GM18507 (cell line): ENCODE results near the gene FEZF2.

Experiments used
- DNase-seq: peaks from one replicate; pipeline ENCODE4 v3.0.0; 2011; ENCODE audit warnings: low read depth; ENCODE audit not compliant: insufficient read length; ENCODE audit errors: extremely low spot score
- FAIRE-seq: peaks from 2 replicates; lab custom pipeline; 2011; peaks lifted over from hg19 to GRCh38; lab: Jason Lieb, UNC

FEZF2 gene

DNA sequence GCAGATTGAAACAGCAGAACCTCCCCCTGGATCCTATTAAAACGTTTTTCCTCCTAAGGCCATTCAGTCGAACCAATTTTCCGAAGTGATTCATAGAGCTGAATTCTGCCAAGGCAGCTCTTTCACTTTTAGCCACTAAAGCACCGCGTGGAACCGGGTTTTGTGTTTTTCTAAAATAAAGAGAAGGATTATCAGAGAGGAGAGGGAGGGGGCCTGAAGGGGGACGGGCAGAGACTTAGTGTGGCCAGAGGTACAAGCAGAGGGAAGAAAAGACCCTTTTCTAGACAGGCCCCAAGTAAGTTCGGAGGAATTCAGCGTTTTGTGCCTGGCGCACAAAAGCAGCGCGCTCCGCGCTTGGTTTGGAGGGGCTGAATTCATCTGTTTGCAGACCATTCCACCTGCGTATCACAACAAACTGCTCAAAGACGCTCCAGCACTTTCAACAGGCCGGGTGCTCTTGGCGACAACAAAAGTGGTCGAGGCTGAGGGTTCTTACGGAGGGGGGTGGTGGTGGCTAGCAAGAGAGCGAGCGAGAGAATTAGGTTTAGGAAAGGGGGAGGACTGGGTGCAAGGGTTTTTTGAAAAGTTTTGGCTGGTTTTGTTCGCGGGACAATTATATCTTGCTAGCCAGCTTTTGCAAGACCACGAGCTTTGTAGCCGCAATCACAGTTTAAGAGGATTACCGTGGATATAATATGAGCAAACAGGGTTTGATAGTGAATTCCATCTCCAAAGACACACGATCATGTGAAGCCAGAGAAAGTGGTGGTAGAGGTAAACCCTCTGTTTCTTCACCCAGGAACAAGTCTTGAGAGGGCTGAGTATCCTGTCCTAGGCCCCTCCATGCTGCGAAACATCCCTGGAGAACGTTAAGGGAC is 1.2 kb upstream of the FEZF2 start:
- DNase-seq (no peak), FAIRE-seq (no peak)

DNA sequence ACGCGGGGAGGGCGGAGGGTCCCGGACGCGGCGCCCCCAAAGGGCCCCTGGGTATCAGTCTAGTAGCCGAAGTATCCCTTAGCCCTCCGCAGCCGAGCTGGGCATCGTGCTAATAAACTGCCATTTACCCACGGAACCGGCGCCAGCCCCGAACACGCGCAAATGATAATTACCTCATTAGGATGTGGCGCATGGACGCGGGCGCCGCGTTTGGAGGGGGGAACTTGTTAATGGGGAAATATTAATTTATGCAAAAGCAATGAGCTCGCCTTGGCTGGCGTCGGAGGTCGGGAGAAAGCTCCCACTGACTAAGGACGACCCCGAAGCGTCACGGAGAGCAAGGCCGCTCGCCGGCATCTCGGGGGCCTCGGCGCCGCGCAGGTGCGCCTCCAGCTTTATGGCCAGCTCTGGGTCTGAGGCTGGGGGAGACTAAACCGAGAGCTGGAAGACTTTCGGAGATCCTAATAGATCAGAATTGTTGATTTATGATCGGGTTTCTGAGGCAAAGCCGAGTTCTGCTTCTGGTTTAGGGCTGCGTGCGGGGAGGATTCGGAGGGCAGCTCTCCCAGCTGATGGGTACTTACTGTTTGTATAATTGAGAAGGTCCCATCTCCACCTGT is 474 bp upstream of the FEZF2 start:
- FAIRE-seq, result no peak
- DNase-seq, result no peak

DNA sequence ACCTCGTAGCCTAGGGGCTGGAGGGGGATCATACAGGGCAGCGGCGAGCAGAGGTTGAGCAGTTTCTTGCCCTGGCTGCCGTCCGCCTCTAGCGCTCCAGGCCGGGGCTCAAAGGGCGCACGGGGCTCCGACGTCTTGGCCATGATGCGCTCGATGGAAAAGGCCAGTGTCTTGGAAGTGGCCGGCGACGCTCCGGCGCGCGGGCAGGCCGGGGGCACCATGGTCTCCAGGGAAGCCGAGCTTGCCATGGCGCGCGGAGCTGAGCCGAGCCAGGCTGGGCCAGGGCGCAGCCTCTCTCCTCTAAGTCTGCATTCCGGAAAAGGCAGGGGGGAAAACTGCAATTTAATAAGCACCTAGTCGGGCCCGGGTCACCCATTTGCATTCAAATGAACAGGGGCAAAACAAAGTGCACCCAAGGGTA is 719 bp downstream of the FEZF2 start:
- FAIRE-seq, result no peak
- DNase-seq, result no peak

DNA sequence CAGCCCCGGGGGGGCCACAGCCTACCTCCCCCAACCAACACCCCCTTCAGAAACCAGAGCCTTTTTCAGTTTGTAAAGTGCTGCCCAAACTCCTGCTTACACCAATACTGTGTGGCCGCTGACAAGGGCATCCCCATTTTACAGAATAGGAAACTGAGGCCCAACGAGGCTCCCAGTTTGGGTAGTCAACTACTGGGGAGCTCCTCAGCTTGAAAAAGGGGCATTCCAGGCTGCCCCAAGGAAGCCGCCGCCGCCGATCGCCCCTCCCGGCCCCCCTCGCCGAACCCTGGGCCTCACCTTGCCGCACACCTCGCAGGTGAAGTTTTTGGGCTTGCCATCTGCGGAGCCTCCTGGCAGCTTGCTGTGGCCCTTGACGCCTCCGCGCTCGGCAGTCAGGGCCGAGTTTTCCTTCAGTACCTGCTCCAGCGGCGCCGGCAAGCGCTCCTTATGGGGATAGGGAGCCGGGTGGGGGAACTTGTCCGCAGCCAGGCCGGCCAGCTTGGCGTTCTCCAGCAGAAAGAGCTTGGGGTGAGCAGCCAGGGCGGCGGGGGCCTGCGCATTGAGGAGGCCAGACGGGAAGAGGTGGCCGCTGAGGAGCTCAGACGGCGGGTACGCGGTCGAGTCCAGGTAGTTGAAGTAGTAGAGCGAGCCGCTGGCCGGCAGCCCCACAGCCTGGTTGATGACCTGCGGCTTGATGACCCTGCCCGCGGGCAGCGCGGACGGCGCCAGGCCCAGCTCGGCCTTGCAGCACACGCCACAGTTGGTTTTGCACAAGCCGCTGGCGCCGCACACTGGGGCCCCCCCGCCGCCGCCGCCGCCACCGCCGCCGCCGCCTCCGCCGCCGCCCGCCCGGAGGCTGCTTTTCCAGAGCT is 1.4 kb downstream of the FEZF2 start:
- no peak for DNase-seq
- no peak for FAIRE-seq

DNA sequence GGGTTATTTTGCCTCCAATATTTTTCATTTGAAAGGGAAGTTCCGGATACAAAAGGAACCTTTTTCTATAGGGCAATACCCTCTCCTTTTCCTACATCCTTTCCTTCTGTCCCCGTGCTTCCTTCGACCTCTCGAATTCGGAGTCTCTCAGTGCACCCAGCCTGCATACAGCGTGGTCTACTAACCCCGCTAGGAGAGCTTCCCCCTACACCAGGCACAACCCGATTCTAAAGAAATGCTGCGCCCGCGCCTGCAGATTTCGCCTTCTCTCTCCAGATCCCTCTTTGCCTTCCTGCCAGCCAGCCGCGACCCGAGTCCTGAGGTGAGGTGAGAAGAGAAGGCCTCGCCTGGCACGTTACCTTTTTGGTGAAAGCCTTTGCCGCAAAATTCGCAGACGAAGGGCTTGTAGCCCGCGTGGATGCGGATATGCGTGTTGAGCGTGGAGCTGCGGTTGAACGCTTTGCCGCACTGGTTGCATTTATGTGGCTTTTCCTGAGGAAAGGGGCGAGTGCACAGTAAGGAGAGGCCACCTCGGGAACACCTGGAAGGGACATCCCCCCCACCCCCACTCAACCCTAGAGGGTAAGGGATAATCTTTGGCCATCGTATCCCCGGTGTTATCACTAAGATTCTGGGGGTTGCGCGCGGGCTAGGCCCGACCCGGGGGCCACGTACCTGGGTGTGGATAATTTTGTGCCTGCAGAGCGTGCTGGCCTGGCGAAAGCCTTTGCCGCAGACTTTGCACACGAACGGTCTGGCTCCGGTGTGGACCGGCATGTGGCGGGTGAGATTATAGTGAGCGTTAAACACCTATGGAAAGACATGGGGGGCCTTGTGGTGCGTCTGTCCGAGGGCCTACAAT is 2.3 kb downstream of the FEZF2 start:
- DNase-seq, result no peak
- no peak for FAIRE-seq

DNA sequence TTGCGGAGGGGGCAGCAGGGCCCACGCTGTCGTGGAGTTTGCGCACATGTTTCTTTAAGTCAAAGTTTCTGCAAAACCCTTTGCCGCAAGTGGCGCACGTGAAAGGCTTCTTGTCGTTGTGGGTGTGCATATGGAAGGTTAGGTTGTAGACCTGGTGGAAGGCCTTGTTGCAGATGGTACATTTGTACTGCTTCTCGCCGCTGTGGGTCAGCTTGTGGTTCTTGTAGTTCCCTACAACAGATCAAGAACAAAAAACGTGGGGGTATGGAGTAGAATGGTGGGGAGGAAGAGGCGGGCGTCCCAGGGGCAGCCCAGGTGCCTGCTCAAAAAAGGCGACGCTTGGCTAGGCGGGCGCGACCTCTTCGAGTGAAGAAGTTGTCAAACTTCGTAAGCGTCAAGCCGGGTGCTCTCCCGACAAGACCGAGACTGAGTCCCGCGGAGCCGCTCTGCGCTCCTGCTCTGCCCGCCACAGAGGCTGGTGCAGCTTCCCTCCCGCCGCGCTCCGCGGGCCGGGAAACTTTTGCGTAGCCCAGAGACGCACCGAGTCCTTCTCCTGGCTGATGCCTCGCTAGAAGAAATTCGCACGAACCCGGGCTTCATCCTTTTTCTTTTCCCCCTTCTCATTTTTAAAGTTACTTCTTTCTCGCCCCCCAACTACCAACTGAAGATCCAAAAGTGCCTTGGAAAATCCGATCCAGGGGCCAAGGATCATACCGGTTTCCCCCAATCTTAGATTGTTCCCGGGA is 3.1 kb downstream of the FEZF2 start:
- DNase-seq (no peak), FAIRE-seq (no peak)

DNA sequence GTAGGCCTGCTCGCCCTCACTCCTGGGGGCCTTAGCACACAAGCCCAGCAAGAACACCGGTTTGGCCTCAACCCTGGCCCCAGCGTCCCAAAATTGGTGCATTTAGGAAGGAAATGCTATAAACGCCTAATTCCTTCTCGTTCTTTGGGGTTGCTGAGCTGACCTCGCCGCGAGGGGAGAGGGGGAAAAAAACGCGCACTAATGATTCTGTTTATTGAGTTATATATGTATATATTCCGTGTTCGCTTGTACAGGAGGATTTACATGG is 3.9 kb downstream of the FEZF2 start:
- FAIRE-seq (no peak), DNase-seq (no peak)

DNA sequence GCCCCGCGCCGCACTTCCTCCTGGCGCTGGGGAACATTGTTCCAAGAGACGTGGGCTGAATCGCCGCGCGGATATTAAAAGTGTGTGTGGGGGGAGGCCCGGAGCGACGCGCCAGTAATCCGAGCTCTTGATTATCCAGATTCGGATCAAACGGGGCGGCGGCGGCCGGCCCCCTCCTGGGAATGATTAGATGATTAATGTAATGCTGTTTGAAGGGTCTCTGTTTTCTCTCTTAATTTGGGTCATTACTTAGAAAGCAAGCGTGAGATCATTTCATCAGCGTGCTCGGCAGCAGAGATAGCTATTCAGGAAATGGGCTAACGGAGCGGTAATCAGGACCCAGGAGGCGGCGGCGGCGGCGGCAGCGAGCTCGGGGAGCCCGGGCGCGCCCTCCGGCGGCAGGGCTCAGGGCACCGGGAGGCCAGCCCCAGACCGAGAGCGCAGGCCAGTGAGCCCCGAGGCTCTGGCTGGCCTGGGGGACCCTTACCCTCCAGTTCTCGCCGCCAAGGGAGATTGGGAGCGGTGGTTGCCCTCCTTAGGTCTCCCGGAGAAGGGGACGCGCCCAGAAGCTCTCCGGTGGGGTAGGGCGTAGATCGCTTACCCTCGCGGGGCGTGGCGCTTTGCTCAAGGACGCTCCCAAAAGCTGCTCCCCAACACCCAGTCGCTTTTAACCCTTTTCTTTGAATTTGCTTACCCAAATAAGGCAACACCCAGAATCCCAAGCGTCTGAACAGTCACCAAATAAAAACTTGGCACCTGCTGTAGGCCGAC is 4.5 kb downstream of the FEZF2 start:
- FAIRE-seq (no peak), DNase-seq (no peak)

DNA sequence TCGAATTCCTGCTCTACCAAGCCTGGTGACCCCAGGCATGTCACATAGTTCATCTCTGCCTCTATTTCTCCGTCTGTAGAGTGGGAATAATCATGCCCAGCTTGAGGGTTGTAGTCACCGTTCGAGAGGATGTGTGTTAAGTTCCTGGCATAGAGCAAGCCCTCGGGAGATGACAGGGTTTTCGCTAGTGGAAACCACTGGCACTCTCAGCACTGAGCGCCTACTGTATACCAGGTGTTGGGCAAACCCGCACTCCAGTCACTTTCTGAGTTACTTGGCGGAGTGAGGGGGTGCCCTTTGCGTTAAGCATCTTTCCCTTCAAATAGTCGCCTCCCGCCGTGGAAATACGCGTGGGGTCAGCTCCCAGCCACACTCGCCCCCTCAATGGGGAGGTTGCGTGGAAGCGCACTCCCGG is 5.1 kb downstream of the FEZF2 start:
- FAIRE-seq (no peak), DNase-seq (no peak)

DNA sequence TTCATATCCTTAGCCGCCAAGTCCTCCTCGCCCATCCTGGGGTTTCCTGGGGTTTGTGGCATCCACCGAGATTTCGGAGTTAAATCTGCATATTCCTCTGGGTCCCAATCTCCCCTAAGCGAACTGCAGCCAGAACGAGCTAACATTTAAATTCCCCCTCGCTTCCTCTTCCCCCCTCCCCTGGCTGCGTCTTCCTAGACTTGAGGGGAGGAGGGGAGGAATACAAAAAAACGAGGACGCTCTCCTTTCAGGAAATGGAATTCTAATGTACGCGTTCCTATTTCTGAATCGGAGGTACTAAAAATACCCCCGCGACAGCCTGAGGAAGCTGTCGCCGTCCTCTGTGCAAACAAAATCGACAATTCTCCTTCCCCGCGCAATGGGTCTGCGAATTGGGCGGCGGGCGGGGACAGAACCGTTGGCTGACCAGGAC is 5.6 kb downstream of the FEZF2 start:
- no peak for FAIRE-seq
- DNase-seq, result no peak

DNA sequence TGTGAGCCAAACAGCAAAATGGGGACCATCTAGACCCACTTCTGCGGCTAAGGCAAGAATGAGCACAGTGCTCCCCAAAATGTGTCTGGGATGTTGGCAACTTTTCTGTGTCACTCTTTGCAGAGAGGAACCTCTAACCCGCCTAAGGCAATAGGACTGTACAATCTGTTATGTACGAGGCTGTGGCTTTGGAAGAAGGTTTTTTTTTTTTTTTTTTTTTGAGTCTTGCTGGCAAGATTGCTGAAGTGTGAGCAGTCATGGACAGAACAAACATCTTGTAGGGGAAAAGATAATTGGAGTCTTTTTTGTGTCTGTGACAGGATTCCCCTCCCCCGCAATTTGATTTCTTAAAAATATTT is 7.2 kb downstream of the FEZF2 start:
- FAIRE-seq, result no peak
- no peak for DNase-seq

DNA sequence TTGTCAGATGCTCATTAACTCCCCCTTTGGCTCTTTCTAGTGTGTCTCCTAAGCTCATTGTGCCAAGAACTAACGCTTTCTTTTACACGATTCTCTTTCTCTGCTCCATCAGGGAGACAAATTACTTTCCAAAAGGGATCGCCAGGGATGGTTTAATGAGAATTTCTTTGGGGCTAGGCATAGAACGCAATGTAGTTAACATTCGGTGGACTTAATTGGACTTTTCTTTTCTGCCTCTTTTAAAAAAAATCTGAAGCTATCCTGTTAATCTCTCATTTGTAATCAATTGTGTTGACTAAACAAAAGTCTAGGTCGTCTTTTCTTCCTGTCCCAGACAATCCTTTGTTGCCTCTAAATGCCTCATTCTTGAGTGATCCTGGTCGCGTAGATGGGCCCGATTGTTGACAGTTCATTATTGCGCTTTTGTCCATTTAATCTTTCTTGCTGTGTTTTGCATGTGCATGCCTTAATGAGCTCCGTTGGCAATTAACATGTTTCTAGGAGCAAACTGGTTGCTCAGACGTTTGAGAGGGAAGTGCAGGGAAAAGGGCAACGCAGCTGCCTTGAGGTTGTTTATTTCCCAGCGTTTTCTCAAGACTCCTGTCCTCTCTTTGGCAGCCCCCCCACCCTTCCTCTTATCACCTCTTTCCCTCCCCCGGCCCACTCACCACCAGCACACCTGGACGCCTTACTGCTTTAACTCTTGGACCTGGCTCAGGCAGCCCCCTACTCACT is 7.8 kb downstream of the FEZF2 start:
- no peak for FAIRE-seq
- DNase-seq, result no peak

DNA sequence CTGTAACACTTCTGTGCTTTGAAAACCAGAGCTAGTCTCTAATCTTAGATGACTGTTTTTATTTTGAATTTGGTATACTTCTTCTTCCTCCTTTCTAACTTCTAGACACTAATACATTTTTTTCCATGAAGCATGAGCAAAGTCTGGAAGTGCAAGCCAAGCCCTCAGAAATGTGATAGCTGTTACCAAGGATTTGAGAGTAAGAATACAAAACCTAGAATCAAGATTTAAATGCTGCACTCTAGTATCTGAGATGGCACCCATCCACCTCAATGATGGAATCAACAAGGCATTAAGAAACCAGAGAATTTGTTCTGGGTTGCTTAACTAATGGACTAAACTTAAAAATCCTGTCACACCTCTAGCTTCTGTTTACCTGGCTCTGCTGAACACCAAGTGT is 9.2 kb downstream of the FEZF2 start:
- DNase-seq (no peak), FAIRE-seq (no peak)

DNA sequence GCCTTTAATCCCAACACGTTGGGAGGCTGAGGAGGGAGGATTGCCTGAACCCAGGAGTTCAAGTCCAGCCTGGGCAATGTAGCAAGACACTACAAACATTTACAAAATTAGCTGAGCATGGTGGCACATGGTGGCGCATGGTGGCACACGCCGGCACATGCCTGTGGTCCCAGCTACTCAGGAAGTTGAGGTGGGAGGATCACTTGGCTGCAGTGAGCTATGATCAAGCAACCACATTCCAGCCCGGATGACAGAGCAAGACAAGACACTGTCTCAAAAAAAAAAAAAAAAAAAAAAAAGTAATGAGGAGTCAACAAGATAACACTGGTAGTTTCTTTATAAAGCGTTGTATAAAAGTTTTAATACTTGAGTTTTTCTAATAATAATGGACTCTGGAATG is 10.1 kb downstream of the FEZF2 start:
- DNase-seq (no peak), FAIRE-seq (no peak)

DNA sequence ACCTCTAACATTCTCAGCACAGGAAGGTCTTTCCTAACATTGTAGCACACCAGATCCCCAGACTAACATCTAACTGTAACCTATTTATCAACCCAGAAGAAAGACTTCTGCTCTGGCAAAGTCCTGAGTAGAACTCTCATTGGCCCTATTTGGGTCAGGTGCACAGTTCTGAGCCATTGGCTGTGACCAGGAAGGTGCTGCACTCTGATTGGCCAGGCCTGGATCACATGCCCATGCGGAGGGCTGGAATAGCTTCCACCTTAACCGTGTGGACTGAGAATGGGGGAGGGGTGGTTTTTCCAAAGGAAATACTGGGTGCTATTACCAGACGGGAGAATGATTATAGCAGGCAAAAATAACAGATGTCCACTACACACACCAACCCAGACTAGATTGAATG is 11.5 kb downstream of the FEZF2 start:
- FAIRE-seq (no peak), DNase-seq (no peak)

DNA sequence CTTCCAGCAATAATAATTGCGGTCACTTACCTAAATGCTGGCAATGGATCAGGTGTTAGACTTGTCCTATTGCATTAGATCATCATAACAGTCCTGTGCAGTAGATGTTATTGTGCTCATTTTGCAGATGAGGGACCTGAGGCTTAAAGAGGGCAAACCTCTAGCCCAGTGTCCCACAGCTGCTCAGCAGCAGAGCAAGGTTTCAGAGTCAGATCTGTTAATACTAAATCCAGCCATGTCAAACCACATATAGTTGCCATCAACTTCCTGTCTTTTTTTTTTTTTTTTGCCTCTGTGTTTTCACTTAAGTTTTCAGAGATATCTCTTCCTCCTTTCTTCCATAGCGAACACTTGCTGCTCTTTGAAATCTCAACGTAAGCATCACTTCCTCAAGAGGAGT is 12.1 kb downstream of the FEZF2 start:
- FAIRE-seq, result peak; percentile 79
- DNase-seq, result peak; percentile 9

DNA sequence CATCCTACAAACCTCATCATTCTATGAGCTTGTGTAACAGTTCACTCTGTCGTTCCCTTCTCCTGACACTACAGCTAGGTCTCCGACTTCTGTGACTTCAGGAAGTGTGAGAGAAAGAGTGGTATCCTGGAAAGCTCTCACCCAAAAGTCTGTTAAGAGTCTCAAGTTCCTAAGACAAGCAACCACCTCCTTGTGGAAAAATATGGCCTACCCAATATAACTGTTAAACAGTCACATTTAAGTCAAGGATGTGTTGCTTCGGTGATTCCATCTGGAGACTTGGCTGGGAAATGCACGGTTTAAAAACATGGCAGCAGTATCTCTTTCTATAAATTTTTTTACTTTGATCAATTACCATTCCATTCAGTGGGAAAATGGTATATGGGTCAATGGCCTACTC is 13.8 kb downstream of the FEZF2 start:
- no peak for DNase-seq
- FAIRE-seq, result no peak

DNA sequence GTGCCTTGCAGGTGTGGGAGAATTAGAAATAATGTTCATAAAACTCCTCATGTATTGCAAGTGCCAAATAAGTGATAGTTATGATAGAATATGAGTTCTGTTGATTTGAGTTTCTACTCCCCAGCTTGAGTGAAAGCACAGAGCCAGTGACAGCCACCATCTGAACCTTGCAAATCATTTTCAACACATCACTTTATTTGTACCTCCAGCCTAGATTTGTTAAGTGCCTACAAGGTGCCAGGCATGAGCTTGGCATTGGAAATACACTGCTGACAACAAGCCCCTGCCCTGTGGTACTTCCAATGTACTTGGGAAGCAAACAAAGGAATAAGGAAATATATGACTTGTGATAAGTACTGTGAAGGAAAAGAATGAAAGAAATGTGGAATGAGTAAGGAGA is 17.0 kb downstream of the FEZF2 start:
- FAIRE-seq (no peak), DNase-seq (no peak)
